Testis (tissue), 3 donors: ENCODE results near the gene TUT7. TPM values are rescaled to one million over a fixed set of nuclear protein-coding genes. Genes with fewer than 3 reads are reported as not detected.

Experiments used
- DNase-seq: peaks from one replicate; pipeline ENCODE4 v3.0.0-alpha.2; 2019
- H3K27ac ChIP-seq, 2 donors: fragments of 200-600 bp; sonication (generic); one replicate each; pipeline ENCODE4 v1.5.1; 2019
- H3K27me3 ChIP-seq: fragments of 200-600 bp; sonication (generic); one replicate; pipeline ENCODE4 v1.5.1; 2019
- H3K36me3 ChIP-seq: fragments of 200-600 bp; sonication (generic); one replicate; pipeline ENCODE4 v1.5.1; 2017; ENCODE audit warnings: low read depth; ENCODE audit errors: missing control alignments
- H3K4me1 ChIP-seq: fragments of 200-600 bp; sonication (generic); one replicate; pipeline ENCODE4 v1.5.1; 2019
- H3K4me3 ChIP-seq, 2 donors: fragments of 200-600 bp; sonication (generic); one replicate each; pipeline ENCODE4 v1.5.1; 2017 to 2019
- H3K9me3 ChIP-seq: fragments of 200-600 bp; sonication (generic); one replicate; pipeline ENCODE4 v1.5.1; 2017
- CTCF ChIP-seq, 3 experiments: fragments of 450-650 bp in 2 of 3; fragments of 200-600 bp in 1 of 3; sonication (generic) in 1 of 3; IDR thresholded peaks; one replicate each; pipeline ENCODE4 v1.5.1; 2016 to 2019; ENCODE audit warnings: antibody characterized with exemption in 3 of 3, mild to moderate bottlenecking in 2 of 3, moderate library complexity in 1 of 3
- POLR2A ChIP-seq: fragments of 450-650 bp; IDR thresholded peaks from one replicate; pipeline ENCODE4 v1.6.1; 2017; ENCODE audit warnings: antibody characterized with exemption, mild to moderate bottlenecking, moderate library complexity
- WGBS, 2 donors: methylation state at CpG; one replicate each; pipeline ENCODE4 v1.1.5; 2018; 5-methylcytosine and 5-hydroxymethylcytosine counted together
- intact Hi-C: fragments of 100-400 bp; cut with DNase I; formaldehyde crosslinking; loops from one replicate; pipeline ENCODE4 v1.15.1; 2023; ENCODE audit warnings: low total_unique reads
- polyA plus RNA-seq: library from polyadenylated mRNA; stranded (reverse); fragments of 350-450 nt; fragmentation: Illumina TruSeq; extraction: RNeasy Lipid Tissue Mini Kit (QIAGEN cat#74804); gene quantifications from one replicate; pipeline ENCODE4 v1.2.3, GENCODE V29; 2014; ENCODE audit warnings: low read depth, low replicate concordance; ENCODE audit not compliant: insufficient read depth
- small RNA-seq, 2 donors: library from RNA; depleted of rRNA; stranded (forward); fragments of <200 nt; gene quantifications; one replicate each; pipeline ENCODE3, GENCODE V24; 2016
- total RNA-seq, 2 donors: library from RNA; depleted of rRNA; stranded (reverse); fragments of >200 nt; gene quantifications; one replicate each; pipeline ENCODE4 v1.2.3, GENCODE V29; 2016

The TUT7 gene
- total and polyA plus RNA-seq, 3 donors from 2014 or later, result 18.7 to 53.4 (median 40.0) TPM

- no peaks in the 10 kb centered on the region for H3K4me1 ChIP-seq
- intact Hi-C loops, result no loop called here
- no peaks in the 10 kb centered on the region for H3K27me3 ChIP-seq
- 61 to 62% methylated on average over 6 of the region's 6 CpGs for WGBS, 2 donors
- H3K4me3 ChIP-seq, result no peak overlapping the region
- no peak overlapping the region for H3K27ac ChIP-seq
- DNase-seq, result no peak
- no peaks in the 10 kb centered on the region for H3K9me3 ChIP-seq
- no peak for TF ChIP-seq CTCF (IDR thresholded peaks at IDR 0.05)
- no peak for TF ChIP-seq POLR2A
- no peaks in the 10 kb centered on the region for H3K36me3 ChIP-seq
These were observed 107.5 kb downstream of the TUT7 start for GRCh38 chr9:86246752-86247161.

- Histone ChIP-seq H3K9me3 (no peaks in the 10 kb centered on the region), H3K27ac (no peak overlapping the region), H3K4me3 (no peak overlapping the region), H3K4me1 (no peaks in the 10 kb centered on the region), H3K36me3 (no peaks in the 10 kb centered on the region), H3K27me3 (no peaks in the 10 kb centered on the region)
- TF ChIP-seq POLR2A (no peak), CTCF (IDR thresholded peaks at IDR 0.05) (no peak)
- intact Hi-C loops, result no loop called here
- WGBS, 2 donors, result 45 to 55% methylated on average over 2 of the region's 2 CpGs
- no peak for DNase-seq
These were observed 112.1 kb downstream of the TUT7 start for GRCh38 chr9:86242071-86242470.

- no peak overlapping the region for H3K4me3 ChIP-seq
- intact Hi-C loops, result no loop called here
- no peak overlapping the region for H3K27ac ChIP-seq
- no peak for DNase-seq
- H3K36me3 ChIP-seq, result no peaks in the 10 kb centered on the region
- H3K9me3 ChIP-seq, result no peaks in the 10 kb centered on the region
- no peaks in the 10 kb centered on the region for H3K27me3 ChIP-seq
- H3K4me1 ChIP-seq, result no peaks in the 10 kb centered on the region
- WGBS, 2 donors, result 69 to 76% methylated on average over 7 of the region's 7 CpGs
- no peak for TF ChIP-seq POLR2A
These were observed 113.0 kb downstream of the TUT7 start for GRCh38 chr9:86241216-86241615.

- Histone ChIP-seq H3K4me3 (no peak overlapping the region), H3K9me3 (no peaks in the 10 kb centered on the region), H3K36me3 (no peaks in the 10 kb centered on the region), H3K4me1 (no peaks in the 10 kb centered on the region), H3K27ac (no peak overlapping the region), H3K27me3 (no peaks in the 10 kb centered on the region)
- TF ChIP-seq CTCF (IDR thresholded peaks at IDR 0.05) (peak in 1 of 3 experiments; percentile 33), POLR2A (no peak)
- DNase-seq, result no peak
- intact Hi-C loops, result no loop called here
- WGBS, 2 donors, result 61 to 72% methylated on average over 10 of the region's 10 CpGs
These were observed 115.1 kb downstream of the TUT7 start for GRCh38 chr9:86238861-86239770.

Small RNAs within 50 kb of the gene (small RNA-seq; reads per million reads assigned to genes)
- gene RN7SKP264, result 0 reads per million in 2 donors

Other genes starting within 250 kb of the TUT7 start
- gene C9orf153, start 94.8 kb downstream of the TUT7 start, total RNA-seq, result 10 to 100 TPM in 1 of 2 donors, 1 to 10 TPM in 1; 5.0 to 10.2 TPM
- gene C9orf153, start 94.8 kb downstream of the TUT7 start, polyA plus RNA-seq, result 24.4 TPM
- gene ISCA1, start 71.9 kb downstream of the TUT7 start, total RNA-seq, result 10 to 100 TPM; 40.9 to 48.3 TPM
- gene ISCA1, start 71.9 kb downstream of the TUT7 start, polyA plus RNA-seq, result 66.2 TPM